ENCODE results near the gene CYP27C1.

DNA sequence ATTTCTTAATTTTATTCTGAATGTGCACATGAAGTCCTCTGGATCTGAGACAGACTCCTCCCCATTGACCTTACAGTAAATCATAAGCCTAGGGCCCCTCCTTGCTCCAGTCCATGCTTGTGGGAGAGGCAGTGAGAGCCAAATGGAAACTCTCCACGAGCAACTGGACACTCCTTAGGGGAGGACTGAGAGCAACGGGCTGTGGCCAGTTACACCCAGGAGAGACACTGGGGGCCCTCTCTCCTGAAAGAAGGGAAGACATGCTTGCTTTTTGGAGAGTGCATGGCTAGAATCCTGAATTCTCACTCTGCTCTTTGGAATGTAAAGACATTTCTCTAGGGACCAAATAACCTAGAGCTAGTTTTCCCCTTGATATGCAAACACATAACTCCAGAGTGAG, 64.2 kb downstream of the CYP27C1 start:
- TF ChIP-seq, protein P1, sequence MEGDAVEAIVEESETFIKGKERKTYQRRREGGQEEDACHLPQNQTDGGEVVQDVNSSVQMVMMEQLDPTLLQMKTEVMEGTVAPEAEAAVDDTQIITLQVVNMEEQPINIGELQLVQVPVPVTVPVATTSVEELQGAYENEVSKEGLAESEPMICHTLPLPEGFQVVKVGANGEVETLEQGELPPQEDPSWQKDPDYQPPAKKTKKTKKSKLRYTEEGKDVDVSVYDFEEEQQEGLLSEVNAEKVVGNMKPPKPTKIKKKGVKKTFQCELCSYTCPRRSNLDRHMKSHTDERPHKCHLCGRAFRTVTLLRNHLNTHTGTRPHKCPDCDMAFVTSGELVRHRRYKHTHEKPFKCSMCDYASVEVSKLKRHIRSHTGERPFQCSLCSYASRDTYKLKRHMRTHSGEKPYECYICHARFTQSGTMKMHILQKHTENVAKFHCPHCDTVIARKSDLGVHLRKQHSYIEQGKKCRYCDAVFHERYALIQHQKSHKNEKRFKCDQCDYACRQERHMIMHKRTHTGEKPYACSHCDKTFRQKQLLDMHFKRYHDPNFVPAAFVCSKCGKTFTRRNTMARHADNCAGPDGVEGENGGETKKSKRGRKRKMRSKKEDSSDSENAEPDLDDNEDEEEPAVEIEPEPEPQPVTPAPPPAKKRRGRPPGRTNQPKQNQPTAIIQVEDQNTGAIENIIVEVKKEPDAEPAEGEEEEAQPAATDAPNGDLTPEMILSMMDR (IDR thresholded peaks at IDR 0.05; ENCODE audit: low read depth, low read length, poor library complexity, severe bottlenecking): no peak
- no peak for TF ChIP-seq EZH2phosphoT487 (IDR thresholded peaks at IDR 0.05; ENCODE audit: borderline replicate concordance, low read length)
